ENCODE measurements around the gene USPL1.
"Not testable (repeated sequence)": the region's sequence is repeated elsewhere in the genome, so short reads cannot be mapped to it uniquely, and the experiment has no call there.

Gene USPL1

GRCh38 chr13:30616927-30617314 lies 799 bp upstream of the USPL1 start:
- DNase-seq: peak; percentile 69

DNA sequence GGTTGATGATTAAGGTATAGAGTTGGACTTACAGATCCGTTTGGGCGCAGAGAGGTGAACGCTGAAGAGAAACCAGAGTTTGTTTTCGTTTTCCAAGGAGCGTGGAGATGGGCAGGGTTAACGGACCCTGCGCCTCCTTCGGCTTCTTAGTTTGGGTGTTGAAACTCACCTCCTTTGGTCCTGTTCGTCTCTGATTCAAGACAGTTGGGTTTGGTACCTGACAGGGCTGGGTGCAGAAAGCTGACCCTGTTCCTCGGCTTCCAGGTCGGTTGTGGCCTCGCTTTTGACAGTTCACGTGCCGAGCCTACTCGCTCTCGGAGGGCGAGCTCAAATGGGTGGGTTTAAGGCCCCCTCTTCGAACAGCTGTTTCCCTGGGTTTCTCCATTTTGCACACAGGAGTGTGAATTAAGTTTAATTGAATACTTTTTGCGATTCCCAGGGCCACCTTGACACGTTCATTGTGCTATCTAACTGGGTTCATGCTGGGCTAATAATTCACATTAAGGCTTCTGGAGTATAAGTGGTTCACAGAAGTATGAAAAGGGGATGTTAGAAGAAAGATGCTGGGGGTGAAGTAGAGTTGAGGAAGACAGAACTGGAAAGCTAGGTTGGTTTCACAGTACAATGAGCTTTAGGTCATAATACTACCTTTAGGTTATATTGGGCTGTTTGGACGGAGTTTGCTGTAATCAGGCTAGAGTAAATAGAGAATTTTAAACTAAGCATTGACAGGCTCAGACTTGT lies 638 bp downstream of the USPL1 start:
- DNase-seq: peak; percentile 14

GRCh38 chr13:30618930-30619279 lies 1.2 kb downstream of the USPL1 start:
- DNase-seq: no peak

- no peak for DNase-seq
These were observed 2.0 kb downstream of the USPL1 start for GRCh38 chr13:30619731-30620130.

- no peak for DNase-seq
These were observed 3.2 kb downstream of the USPL1 start for GRCh38 chr13:30620941-30621340.

- no peak for DNase-seq
These were observed 4.8 kb downstream of the USPL1 start for GRCh38 chr13:30622551-30622950.

DNA sequence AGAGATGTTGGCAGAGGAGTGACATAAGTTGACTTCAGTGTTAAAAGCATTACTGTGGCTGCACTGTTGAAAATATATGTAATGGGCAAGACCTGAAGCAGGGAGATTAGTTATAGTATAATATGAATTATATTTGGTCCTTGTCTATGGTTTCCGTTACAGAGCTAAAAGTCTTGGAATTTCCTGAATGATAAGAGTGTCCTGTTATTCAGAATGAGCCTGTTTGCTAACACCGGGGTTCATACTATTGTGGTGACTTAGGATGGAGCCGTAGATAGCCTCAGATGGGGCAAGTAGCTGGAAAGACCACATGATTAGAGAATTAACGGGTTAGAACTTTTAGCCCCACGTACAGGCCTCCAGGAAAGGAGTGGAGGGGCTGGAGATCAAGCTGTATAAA lies 5.7 kb downstream of the USPL1 start:
- DNase-seq: no peak

- no peak for DNase-seq
These were observed 6.9 kb downstream of the USPL1 start for GRCh38 chr13:30624630-30625029.

- DNase-seq: no peak
These were observed 11.8 kb downstream of the USPL1 start for GRCh38 chr13:30629527-30629926.

DNA sequence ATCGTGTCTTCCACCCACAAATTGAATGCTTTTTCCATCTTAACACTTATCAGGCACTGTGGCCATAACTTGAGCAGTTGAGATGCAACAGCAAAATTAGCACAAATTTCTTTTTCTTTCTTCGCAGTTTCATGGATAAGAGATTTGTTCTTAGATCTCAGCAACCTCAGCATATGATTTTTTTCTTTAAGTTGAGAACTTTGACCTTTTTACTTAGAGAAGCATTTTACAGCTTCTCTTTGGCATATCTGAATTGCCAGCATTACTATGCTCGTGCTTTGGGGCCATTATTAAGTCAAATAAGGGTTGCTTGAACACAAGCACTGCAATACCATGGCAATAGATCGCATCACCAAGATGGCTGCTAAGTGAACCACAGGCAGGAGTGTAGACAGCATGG lies 16.1 kb downstream of the USPL1 start:
- no peak for DNase-seq

DNA sequence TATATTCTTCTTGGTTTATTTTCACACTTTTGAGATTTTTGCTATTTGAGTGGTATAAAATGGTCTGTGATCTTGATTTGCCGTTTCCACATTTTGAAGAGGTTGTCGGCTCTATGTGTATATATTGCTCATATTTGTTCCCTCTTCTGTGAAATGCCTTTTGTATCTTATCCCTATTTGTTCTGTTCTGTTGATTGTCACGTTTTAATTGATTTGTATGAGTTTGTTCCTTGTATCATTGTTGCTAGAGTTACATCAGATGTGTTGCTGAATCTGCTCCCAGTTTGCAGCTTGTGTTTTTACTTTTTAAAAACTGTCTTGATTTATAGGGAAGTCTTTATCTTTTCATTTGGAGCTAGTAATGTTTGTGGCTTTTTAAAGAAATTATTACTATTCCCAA lies 17.1 kb downstream of the USPL1 start:
- no peak for DNase-seq

- no peak for DNase-seq
These were observed 20.6 kb downstream of the USPL1 start for GRCh38 chr13:30638301-30638700.

GRCh38 chr13:30639671-30640070 lies 22.0 kb downstream of the USPL1 start:
- no peak for DNase-seq

- DNase-seq: not testable (repeated sequence)
These were observed 23.5 kb downstream of the USPL1 start for GRCh38 chr13:30641173-30641572.

GRCh38 chr13:30645629-30646028 lies 27.9 kb downstream of the USPL1 start:
- no peak for DNase-seq

GRCh38 chr13:30647420-30647819 lies 29.7 kb downstream of the USPL1 start:
- no peak for DNase-seq

DNA sequence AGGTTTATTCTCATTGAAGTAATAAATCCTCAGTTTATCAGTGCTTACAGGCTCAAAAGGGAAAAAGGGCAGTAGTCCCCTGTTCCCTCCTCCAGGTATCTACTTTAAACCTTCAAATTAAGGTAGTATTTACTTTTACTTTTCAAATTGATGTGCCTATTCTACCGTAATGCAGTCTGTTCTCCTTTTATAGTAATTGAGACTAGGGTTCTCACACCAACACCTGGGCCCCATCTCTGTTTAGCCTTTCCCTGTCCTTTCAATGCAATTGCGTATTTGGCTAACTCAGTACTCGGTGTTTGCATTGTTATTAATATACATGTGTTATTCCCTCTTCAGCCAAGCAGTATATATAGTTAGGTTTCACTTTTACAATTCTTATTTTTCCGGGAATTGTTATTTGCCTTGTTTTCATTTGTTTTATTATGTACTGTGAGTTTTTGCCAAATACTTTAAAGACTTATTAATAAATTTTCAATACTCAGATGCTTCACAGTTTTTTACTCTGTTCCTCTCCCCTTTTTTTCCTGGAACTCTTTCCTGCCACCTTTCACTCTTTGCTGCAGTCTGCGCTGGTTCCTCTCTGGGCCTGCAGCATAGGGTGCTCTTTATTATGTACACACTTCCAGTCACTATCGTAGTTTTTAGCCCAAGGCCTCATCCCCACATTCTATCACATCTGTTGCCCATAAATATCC lies 30.3 kb downstream of the USPL1 start:
- DNase-seq: no peak

DNA sequence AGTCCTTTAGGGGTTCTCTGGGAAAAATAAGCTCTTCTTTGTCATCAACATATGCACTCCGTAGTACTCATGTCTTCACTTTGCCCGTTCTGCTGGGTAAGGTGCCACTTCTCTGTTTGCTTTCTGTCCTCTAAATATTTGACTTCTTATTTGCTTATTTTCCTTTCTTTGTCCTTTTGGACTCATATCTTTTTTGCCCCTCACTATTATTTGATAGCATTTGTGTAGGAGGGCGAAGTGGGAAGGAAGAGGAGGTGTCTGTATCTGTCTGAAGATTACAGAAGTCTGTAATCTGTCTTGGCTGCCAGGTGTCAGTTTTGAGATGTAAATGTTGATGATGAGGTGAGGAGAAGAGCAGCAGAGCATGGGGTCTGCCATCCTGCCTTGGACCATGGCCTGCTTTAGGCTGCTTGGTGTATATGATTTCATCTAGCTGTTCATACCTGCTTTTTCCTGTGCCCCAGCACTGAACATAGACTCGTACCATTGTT lies 30.8 kb downstream of the USPL1 start:
- no peak for DNase-seq

DNA sequence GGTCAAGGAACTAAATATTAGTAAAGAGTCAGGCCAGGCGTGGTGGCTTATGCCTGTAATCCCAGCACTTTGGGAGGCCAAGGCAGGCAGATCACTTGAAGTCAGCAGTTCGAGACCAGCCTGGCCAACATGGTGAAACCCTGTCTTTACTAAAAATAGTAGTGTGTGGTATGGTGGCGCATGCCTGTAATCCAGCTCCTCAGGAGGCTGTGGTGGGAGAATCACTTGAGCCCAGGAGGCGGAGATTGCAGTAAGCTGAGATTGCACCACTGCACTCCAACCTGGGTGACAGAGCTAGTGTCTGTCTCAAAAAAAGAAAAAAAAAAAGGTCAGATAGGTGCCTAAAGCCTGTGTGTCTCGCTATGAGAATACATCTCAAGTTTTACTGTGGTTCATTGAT lies 33.9 kb downstream of the USPL1 start:
- not testable (repeated sequence) for DNase-seq

DNA sequence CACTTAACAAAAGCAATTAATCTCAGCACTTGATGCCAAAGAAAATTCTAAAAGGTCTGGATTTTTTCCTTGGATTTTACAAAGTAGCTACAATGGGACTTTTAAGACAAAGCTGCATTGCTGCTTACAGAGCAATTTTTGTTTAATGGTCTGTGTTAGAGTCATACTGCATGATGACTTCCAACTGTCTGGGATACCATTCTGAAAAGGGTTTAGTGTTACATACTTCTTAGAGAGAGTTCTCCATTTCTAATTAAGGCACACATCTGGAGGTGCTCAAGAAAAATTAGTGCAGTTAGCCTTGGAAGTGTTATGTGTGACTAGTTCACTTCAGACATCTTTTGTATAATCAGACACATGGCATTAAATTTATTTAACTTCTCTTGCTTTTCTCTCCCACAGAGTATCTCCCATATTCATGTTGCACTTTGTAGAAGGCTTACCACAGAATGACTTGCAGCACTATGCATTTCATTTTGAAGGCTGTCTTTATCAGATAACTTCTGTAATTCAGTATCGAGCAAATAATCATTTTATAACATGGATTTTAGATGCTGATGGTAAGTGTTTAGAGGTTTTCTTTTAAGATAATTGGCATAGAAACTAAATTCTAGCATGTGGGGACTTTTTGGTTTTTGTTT lies 35.1 kb downstream of the USPL1 start:
- DNase-seq: no peak

DNA sequence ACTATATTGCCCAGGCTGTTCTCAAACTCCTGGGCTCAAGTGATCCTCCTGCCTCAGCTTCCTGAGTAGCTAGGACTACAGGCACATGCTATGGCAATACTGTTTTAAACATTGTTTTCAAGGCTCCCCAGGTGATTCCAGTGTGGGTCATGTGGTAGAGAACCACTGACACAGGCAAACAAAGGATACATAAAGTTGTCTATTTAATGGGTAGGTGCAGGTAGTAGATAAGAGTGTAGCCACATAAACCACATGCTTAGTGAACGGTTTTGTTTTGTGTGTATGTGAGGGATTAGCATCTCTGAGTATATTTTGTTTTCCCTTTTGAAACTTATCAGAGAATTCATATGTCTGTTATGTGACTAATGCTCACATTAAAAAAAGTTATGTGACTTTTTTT lies 36.7 kb downstream of the USPL1 start:
- peak; percentile 78 for DNase-seq

DNA sequence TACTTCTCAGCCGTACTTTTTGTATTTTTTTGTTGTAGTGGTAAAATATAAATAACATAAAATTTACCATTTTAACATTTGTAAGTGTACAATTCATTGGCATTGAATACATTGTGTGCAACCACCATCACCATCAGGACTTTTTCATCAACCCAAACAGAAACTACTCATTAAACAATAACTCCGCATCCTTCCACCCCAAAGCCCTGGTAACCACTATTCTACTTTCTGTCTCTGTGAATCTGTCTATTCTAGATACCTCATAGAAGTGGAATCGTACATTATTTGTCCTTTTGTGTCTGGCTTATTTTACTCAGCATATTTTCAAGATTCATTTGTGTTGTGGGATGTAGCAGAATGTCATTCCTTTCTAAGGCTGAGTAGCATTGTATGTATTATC lies 38.5 kb downstream of the USPL1 start:
- no peak for DNase-seq

- DNase-seq: no peak
These were observed 42.3 kb downstream of the USPL1 start for GRCh38 chr13:30659980-30660379.

DNA sequence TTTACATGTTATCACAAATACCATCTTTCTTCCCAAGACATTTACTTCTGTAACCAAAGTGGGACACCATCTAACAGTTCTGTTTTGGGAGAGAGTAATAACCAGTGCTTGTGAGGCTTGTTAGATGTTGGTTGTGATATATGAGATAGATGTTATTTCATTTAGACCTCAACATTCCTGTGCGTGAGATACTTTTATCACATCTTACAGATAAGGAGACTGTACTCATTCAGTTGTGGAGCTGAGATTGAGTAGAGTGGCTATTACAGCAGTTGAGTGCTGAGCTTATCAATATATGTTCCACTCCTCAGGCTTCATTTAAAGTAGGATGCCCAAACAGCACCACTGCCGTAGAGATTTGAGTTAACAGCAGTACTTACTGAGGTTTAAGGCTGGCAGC lies 43.1 kb downstream of the USPL1 start:
- DNase-seq: no peak

All from activated CD4-positive, alpha-beta T cell treated with anti-CD3 and anti-CD28 coated beads, Interleukin-2, amount 50 U/mL, for 16 hours (primary cell).